OCI-LY3 (cell line): Measurements from ENCODE around the gene TAPT1.

Source experiments
- CTCF ChIP-seq: fragments of 200-600, 300-600 bp; sonication (generic); IDR thresholded peaks from 2 replicates; pipeline ENCODE4 v1.5.1; 2014; ENCODE audit warnings: antibody characterized with exemption, low read length, low read depth
- EZH2phosphoT487 ChIP-seq: fragments of 200-600 bp; shearing (Covaris generic); IDR thresholded peaks from 2 replicates; pipeline ENCODE4 v1.6.1; 2018; ENCODE audit warnings: antibody characterized with exemption, mixed run types, low read depth

- TF ChIP-seq CTCF (no peak), EZH2phosphoT487 (no peak)
Observed at GRCh38 chr4:16176621-16177020, 49.6 kb downstream of the TAPT1 start.
